ENCODE data around the gene ACTR3.

DNA sequence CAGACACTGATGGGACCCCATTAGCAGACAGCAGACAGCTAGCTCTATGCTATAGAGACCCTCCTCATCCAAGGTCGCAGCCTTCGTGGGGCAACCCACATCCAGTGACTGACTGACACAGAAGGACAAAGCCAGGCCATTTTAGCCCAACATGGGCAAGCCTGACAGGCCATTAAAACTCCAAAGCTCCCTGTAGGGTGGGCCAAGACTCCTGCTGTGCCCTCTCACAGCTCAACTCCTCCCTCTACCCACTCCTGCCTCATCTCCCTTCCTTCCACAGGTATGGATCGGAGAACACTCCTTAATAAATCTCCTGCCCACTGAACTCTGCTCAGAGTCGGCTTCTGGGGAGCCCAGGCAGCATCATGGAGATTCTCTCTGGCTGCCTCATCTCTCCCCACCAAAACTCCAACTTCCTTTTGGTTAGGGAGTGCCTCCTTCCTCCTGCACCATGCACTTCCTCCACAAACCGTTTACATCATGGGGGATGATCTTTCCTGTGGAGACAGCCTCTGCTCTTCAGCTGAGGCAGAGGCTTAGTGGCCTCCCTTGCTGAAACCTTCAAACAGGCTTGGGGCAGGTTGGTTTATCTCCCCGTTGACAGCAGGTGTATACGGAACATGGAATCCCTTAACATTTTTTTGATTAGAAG lies 86.5 kb downstream of the ACTR3 start:
- TF ChIP-seq, protein P1, sequence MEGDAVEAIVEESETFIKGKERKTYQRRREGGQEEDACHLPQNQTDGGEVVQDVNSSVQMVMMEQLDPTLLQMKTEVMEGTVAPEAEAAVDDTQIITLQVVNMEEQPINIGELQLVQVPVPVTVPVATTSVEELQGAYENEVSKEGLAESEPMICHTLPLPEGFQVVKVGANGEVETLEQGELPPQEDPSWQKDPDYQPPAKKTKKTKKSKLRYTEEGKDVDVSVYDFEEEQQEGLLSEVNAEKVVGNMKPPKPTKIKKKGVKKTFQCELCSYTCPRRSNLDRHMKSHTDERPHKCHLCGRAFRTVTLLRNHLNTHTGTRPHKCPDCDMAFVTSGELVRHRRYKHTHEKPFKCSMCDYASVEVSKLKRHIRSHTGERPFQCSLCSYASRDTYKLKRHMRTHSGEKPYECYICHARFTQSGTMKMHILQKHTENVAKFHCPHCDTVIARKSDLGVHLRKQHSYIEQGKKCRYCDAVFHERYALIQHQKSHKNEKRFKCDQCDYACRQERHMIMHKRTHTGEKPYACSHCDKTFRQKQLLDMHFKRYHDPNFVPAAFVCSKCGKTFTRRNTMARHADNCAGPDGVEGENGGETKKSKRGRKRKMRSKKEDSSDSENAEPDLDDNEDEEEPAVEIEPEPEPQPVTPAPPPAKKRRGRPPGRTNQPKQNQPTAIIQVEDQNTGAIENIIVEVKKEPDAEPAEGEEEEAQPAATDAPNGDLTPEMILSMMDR (IDR thresholded peaks at IDR 0.05), result no peak
- no peak for TF ChIP-seq POLR2A (IDR thresholded peaks at IDR 0.05)

All from vagina (tissue), 2 donors.